Suppressor macrophage (primary cell): ENCODE results near the gene MED12L.
A peak's percentile ranks its signal among the peaks of the same experiment; 100 is the strongest.
"Not testable (repeated sequence)": the region's sequence is repeated elsewhere in the genome, so short reads cannot be mapped to it uniquely, and the experiment has no call there.

Experiments used
- DNase-seq, 4 experiments: peaks; one replicate each; pipeline ENCODE4 v3.0.0-alpha.2; 2020 to 2022
- total RNA-seq, 17 experiments: gene quantifications; one replicate each; lab custom pipeline; 2026; ENCODE audit warnings: mixed read lengths in 6 of 17, inconsistent platforms in 3 of 17; lab: John Stamatoyannopoulos, UW

Gene MED12L
- total RNA-seq: 0.03 to 7.8 (median 0.22) reads per million in 17 experiments

DNA sequence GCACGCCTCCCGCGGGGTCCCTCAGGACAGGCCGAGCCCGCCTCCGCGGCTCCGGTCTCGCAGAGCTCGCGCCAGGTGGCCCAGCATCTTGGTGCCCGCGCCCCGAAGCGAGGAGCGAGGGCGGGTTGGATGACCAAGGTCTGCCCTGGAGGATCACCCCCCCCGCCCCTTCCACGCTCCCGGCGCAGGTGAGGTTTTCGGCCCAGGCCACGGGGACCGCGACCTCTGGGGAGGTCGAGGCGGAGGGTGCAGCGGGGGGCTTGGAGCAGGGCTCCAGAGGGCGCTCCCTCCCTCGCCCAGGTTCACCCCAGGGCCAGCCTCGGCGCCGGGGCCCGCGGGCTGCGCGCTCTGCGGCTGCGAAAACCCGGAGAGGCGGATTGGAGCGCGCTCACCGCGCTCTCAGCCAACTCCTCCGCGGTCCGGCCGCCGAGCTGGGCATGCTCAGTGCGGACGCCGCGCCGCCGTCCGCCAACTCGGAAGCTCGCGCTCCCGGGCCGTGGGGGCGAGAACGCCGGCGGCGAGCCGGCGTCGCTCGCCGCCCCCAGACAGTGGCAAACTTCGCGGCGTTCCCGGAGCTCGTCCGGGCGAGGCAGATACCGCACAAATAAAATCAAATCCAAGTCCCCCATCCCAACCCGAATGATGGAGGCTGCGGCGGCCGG is at the start of gene MED12L:
Gene MED12L (plus strand): TSS at position 438 of the 662 bp plus-strand sequence. CDS start 1,263 bp downstream, outside the sequence.
- DNase-seq: peak; percentile 70 to 90 (median 78)

GRCh38 chr3:151037746-151038477 is 47.6 kb upstream of the MED12L start:
- peak in 2 of 4 experiments; percentile 7 to 15 for DNase-seq

DNA sequence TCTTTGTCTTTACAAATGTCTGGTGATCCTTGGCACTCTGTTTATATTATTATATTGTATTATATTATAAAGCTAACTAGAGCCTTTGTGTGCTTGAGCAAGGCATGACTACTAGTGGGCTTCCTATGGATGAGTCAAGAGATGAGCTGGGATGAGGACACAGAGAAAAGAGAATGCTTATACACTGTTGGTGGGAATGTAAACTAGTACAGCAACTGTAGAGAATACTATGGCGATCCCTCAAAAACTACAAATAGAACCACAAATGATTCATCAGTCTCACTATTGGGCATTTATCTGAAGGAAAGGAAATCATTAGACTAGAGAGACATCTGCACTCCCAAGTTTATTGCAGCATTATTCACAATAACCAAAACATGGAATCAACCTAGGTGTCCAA is 40.8 kb upstream of the MED12L start:
- no peak for DNase-seq

DNA sequence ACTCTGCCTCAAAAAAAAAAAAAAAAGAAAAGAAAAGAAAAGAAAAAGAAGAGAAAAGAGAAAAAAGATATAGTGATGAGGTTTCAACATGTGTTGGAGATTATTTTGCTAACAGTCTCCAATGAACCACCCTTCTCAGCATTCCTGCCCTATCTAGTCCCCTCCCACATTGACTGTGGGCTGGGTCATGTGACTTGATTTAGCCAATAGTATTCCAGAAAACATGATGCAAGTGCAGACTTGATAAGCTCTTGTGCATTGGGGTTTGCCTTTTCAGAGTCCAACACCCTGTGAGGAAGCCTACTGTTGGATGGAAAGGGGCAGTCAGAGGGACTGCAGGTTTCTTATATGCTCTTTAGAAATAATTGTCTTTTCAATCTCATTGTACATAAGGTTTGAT is 37.8 kb upstream of the MED12L start:
- no peak for DNase-seq

GRCh38 chr3:151051533-151051932 is 33.9 kb upstream of the MED12L start:
- DNase-seq: no peak

GRCh38 chr3:151052346-151052745 is 33.1 kb upstream of the MED12L start:
- no peak for DNase-seq

- no peak for DNase-seq
Observed at GRCh38 chr3:151052756-151053155, 32.7 kb upstream of the MED12L start.

- no peak for DNase-seq
Observed at GRCh38 chr3:151058740-151059139, 26.7 kb upstream of the MED12L start.

DNA sequence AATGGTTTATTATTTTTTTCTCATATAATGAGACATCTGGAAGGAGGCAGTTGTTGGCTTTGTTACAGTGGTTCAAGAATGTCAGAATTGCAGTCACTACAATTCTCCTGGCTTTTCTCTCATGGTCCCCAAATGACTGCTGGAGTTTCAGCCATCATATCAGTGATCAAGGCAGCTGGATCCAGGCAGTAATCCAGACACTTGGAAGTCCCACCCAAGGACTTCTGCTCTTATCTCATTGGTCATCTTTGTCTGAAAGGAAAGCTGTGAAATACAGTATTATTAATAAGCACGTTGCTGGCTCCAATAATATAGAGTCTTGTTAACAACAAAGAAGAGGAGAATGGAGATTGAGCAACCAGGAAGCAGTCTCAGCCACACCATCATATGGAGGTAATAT is 22.9 kb upstream of the MED12L start:
- no peak for DNase-seq

DNA sequence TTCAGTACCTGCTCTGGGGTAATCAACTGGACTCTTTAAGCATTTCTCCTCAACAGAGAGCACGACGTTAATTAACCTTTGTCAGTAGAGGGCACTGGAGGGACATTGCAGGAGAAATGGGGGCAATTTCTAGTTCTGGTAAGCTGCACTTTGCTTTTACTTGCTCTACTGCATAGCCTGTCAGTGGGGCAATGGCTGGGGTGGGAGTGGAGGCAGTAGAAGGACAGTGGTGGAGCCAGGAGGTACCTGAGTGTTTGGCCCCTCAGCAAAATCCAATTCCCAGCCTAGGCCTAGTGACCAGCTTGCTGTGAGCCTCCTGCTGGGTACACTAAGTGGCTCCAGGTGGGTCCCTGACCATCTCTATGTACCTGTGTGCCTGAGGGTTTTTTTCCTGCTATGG is 18.3 kb upstream of the MED12L start:
- DNase-seq: peak; percentile 12 to 37 (median 19)

DNA sequence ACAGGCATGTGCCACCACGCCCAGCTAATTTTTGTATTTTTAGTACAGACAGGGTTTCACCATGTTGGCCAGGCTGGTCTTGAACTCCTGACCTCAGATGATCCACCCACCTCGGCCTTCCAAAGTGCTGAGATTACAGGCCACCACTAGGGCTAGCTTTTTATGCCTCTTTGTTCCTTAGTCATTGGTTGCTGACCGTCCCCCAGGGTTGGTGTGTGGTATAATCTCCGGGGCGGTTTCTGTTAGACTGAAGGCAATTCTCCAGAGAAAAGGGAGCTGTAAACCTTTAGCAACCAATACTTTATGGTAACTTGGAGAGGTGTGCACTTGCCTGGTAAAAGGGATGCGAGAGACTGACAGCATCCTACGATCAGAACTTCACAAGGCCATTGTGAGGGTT is 12.6 kb upstream of the MED12L start:
- DNase-seq: not testable (repeated sequence)

GRCh38 chr3:151074256-151074655 is 11.2 kb upstream of the MED12L start:
- no peak for DNase-seq

GRCh38 chr3:151075869-151076562 is 9.4 kb upstream of the MED12L start:
- no peak for DNase-seq

DNA sequence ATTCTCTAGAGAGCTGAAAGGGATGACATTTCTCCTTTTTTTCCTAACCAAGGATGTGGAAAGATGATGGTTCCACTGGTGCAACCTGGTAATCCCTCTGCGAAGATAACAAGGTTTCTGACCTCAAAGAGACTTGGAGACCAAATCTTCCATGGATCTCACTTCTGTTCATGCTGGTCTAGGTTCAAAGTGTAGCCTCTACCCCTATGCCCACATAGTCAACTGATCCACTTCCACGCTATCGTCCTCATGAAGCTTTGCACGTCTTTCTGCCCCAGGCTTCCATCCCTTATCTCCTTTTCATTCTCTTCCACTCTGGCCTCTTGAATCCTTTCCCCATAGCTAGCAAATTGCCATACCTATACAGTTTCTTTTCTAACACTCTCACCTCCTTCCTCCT is 8.8 kb upstream of the MED12L start:
- DNase-seq: no peak

DNA sequence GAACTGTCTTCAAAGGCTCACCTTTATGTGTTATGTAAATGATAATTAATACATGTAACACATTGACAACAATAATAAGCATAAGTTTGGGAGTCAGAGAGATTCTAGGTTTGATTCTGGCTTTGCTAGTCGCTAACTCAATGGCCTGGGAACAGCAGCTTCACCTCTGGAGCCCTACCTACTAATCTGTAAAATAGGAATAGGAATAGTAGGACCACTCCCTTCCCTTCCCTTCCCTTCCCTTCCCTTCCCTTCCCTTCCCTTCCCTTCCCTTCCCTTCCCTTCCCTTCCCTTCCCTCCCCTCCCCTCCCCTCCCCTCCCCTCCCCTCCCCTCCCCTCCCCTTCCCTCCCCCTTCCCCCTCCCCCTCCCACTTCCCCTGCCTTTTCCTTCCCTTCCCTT is 4.4 kb upstream of the MED12L start:
- DNase-seq: not testable (repeated sequence)

- no peak for DNase-seq
Observed at GRCh38 chr3:151082880-151083838, 2.3 kb upstream of the MED12L start.

DNA sequence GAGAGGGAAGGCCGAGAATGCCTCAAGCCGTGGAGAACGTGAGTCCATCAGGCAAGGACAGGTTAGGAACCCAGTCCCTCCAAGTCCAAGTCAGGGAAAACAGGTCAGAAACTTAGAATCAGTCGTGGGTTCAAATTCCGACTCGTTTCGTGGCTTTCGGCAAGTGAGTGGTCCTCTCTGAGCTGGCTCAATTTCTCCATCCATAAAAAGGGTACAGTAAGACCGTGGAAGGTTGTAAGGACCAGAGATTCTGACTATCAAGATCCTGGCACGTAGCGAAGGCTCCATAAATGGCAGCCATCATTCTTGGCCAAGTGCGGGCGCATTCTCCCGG is 604 bp upstream of the MED12L start:
- DNase-seq: no peak

GRCh38 chr3:151085889-151086483 is 522 bp downstream of the MED12L start:
- peak in 1 of 4 experiments; percentile 7 for DNase-seq

- DNase-seq: peak; percentile 61 to 82 (median 78)
Observed at GRCh38 chr3:151086484-151087456, 1.3 kb downstream of the MED12L start.

- DNase-seq: no peak
Observed at GRCh38 chr3:151087648-151088047, 2.2 kb downstream of the MED12L start.
